Activated T-cell treated with anti-CD3 and anti-CD28 coated beads, Interleukin-2, amount 50 U/mL, for 48 hours (primary cell): ENCODE data around the gene AFF3.

Experiments used
- DNase-seq, 2 experiments: peaks; one replicate each; pipeline ENCODE4 v3.0.0-alpha.2; 2020

AFF3 gene

DNA sequence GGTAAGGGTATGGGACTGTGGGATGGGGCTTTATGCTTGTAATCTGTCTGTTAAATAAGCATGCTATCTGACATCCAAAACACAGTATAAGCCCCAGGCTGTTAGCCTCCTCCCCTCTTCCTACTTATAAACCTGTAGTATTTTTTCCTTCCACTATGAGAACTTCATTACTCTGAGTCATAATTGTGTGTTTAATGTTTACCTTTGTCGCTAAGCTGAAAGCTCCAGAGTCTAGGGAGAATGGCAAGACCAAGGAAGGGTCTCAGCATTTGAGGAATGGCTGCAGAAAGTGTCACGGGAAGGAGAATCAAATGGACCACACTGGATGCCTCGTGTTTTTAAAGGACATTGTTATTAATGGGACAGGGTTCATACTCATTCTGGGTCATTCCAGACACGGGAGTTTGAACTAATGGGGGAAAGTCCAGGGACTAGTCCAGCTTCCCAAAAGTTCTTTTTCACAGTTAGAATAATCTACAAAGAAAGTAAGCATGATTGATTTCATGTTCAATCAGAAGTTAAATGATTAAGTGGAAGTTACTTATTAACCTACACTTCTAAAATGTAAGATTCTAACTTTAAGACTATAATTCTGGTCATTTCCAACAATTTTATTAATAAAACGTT lies 292.2 kb downstream of the AFF3 start:
- DNase-seq: no peak

DNA sequence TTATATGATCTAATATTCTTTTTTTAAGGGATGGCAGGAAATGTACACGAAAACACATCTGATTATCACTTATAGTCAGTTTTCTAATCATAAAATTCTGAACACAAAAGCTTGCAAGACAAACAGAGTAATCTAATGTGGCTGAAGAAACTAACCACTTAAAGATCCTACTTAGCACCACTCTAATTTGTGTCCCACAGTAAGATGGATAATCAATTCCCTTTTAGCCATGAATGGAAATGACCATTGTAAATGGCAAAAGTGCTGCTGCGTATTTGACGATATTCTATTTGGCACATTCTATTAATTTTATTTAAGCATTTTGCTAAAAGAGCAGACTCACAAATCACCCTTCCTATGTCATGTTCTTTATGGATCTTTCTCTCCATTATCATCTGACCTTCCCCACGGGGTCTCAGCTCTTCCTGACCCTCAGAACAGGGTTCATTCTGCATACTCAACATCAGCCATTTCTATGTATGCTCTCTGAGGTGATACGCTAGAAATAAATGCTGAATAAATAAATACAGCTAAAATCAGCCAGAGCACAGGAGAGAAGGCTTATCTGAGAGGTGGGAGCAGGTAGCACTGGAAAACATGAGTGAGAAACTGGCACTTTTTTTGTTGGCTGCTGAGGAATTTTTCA lies 295.8 kb downstream of the AFF3 start:
- no peak for DNase-seq

DNA sequence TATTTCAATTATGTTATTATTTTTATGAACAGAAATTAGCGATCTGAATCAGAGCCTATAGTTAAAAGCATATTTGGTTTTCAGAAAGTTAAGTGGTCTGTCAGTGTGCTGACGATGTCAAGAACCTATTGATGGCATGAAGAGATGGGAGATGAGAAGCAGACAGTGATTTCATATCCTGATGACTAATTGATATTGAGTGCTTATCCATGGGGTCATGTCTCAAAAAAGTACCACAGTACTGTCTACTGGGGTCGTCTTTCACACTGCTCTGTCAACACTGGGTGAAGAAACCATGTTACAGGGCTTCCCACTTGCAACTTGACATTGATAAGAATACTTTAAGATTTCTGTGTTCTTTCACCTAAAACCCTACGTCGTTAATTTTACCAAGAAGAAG lies 297.1 kb downstream of the AFF3 start:
- DNase-seq: no peak

DNA sequence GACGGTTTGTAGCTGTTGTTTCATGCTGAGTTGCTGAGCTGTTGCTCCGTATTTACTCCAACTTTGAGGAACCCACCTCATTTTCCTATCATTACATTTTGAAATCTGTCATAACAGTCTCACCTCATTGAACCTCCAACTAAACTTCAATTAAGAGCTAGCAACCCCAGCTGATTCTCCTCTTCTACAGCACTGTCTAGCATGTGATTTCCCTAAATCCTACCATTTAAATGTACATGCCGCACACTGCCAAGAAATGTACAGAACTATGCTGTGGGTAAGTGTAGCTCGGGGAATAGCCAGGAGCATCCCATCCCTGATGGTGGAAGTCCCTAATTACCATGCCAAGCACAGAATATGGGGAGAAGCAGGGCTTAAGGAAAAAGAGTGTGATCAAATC lies 299.9 kb downstream of the AFF3 start:
- no peak for DNase-seq

DNA sequence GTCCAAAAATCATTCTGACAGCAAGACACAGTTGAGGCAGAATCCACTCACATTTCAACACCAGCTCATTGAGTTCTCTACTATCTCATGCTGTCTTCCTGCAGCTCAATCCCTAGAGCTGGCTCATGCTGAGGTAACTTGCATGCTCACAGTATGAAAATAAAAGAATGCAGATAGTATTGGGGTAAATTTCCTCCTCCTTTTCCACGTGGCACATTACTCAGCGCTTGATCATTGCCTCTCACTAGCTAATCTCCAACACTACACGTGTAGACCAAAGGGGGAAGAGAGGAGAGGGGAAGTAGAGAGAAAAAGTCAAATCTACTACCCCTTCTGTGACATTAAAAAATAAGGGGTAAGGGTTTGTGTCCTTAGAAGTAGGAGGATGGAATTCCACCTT lies 300.6 kb downstream of the AFF3 start:
- DNase-seq: no peak

DNA sequence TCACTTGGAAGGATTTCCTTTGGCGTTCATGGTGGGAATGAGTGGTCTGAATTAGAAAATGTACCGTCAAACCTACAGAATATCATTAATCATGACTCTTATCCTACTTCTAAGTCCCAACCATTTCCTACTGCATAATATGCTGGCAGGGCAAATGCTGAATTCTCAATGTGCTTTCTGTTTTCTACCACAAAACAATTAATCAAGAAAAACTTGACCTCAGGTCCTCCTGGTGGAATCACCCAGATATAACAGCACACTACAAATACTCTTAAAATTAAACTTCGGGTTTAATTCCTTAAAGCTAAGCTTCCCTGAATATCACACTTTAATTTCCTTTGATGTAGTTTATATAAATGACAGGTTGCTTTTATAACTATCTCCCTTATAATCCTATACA lies 301.6 kb downstream of the AFF3 start:
- DNase-seq: no peak

DNA sequence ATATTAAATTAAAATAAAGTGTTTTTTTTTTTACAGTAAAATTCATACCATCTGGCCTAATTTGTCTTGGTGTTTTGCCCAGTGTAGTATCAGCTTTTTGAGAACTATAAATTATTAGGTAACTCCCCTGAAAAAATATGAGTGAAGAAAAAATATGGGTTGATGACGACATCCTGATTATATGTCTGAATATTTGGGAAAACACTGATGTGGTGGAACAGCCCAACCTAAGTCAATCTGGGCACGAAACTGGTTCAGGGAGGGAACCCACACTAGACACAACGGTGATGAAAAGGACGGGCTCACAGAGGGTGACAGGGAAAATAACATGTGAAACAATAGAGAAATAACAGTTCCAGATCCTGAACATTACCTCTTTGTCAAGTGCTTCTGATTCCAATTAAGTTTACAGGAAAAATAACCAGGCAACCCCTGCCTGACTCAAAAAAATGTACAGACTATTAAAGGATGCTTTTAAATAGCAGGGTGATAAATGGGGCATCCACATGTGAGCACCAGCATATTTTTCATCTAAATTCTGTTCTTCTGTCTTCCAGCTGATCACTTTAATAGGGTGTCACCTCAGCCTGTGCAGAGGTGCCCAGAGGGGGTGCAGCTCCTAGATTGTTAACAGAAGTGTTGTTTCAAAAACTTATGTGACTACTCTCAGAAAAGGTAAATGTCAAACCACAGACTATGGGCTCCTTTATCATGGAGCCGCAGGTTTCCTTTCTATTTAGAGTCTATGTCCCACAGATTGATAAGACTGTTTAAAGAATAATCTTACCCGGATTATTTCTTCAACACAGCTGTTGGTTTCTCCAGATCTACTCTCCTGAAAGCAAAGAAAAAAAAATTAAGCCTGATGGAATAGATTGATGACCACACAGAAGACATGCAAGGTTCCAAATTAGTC lies 305.4 kb downstream of the AFF3 start:
- no peak for DNase-seq

DNA sequence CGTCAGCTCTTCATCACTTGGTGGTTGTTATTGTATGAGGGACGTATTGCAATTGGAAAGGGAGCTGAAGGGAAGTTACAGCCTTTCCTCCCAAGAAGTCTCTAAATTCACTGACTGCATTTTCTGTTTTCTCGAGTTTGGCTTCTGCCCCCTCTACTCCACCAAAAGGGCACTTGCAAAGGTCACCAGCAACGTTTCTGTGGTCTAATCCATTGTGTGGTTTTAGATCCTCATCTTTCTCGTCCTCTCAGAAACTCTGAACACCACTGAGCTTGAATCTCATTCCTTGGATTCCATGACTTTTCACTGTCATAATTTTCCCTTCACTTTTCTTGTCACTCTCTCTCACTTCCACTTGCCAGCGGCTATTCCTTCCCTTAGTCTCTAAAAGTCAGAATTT lies 308.0 kb downstream of the AFF3 start:
- no peak for DNase-seq

DNA sequence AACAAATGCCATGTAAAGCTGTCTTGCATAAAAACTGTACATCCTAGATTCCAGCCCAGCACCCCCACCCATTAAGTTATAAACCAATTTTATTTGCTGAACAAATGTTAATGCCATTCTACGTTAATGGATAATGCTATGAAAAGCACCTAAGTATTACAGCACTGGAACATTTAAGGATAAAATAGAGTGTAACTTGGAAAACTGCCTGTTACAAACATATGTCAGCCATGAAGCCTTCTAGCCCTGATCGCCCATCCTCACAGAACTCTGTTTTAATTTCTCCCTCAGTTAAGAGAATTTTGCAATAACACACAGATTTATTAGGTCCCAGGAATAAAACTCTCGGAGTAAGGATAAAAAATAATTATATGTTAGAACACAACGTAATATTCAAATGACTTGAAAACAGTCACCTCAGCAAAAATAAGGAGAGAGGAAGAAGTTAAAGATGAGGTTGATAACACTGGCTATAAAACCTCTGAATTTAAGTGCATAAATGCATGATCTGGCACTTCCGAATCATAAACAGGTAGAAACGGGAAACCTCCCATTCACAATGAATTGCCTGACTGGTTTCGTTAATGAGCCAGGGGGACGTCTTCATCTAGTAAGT lies 308.7 kb downstream of the AFF3 start:
- DNase-seq: no peak

DNA sequence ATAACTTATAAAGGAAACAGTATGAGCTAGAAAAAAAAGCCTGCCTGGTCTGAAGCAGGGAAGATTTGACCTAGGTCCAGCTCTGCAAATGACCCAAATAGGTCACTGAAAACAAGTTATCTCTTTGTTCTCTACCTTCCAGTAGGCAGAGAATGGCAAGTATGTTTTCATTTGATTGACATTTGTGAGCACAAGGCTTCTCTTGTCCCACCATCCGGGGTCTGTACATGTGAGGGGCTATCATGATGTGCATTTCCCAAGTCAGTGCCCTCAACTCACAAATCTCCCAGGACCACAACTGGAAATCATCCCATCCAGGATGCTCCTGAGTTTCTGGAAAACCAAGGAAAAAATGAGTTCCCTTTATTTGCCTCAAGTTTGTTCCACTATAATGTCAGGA lies 309.5 kb downstream of the AFF3 start:
- no peak for DNase-seq

DNA sequence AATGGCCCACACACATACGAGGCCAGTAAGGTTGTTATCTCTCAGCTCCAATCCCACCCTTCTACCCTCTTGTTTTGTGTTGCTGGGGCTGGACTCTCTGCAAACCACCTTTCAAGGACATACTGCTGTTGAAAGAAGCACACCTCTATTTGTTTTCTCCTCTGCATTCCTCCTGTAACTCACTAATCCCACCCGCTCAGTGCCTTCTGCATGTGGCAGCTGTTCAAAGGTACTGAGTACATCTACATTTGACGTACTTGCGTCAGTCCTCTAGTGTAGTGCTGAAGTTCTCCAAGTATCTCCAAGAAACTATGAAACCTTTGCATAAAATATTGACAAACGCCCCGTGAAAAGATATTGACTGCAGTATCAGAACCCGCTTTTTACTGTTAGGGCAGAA lies 310.6 kb downstream of the AFF3 start:
- DNase-seq: no peak

DNA sequence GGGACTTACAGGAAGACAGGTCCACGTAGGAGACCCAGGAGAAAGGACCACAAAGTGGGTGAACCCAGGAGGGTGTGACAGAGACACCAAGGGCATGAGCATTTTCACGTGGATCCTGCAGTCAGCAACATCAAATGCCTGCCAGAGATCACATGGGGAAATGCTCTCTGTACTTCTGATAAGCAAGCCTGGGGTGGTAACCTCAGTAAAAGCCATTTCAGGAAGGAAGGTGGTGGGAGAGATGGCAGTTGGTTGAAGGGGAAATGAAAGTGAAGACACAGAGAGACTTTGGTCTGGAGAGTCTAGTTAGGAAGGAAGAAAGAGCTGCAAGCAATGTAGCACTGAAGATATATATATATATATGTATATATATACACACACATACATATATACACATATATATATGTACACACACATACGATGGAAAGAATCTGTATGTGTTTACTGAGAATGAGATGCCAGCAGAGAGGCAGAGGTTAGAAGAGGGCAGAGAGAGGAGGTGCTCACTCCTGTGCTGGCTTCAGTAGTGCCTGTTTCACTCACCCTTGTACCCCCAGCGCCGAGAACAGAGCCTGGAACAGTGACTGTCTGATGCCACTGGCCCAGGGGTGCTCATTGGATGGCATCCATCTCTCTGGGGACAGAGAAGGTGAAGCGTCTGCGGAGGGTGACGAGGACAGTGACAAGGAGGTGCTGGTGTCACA lies 314.9 kb downstream of the AFF3 start:
- no peak for DNase-seq

DNA sequence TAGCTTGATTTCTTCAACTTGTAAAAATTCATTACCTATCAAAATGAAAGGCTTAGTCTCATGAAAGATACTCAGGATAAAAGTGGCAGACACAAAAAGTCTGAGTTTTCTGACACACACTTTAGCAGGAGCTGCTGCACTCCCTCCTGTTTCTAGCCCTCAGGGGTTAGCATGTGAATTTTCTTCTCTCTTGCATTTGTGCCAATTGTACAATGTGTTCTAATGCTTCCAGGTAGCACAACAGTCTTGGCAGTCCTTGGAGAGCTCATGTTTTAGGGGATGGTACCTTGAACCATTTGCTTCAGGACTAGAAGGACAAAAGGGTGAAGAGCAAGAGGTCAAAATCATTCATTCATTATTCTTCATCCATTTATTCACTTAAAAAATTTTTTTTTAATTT lies 316.8 kb downstream of the AFF3 start:
- no peak for DNase-seq

DNA sequence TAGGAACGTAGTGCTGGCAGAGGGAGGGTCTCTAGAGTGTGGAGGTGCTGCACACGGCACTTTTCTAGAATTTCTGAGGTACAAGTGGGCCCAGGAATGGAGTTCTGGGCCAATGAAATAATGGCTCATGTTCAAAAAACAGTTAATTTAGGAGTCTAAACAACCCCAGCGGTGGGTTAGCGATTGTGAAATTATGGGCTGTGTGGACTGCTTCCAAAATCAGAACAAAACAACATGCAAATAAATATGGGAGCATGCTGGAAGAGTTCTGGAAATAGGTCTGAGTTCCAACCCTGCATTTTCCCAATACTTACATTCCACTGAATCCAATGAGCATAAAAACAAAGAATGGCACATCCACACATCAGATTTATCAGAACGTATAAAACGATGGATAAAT lies 317.6 kb downstream of the AFF3 start:
- DNase-seq: no peak

DNA sequence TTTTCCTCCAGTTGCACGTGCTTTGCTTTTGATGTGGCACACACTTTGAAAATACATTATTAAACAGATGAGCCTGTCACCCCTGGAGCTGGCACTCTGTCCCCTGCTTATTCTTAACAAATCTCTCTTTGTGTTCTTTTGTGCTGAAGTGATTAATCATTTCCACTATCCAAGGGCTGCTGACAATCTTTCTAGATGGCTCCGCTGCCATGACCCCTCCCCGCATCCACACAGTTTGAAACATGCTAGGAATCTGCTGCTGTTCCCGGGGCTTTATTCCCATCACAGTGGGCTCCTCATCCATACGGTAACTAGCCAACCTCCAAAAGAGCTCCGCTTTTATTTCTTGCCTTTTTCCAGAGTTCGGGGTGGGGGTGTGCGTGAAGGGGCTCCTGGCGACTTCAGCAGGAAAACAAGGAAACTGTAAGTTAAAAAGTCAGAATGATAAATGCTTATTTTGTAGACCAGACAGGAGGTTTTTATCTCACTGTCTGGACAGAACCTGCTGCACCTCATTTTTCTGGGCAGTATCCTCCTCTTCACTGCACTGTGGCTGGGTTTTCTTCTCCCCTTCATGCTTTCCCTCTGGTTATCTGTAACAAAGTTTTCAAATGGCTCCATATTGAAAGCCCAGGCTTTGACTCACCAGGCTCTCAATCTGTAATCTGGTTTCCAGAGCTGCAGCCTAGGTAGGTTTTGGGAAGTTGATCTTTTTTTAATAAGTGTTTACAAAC lies 319.7 kb downstream of the AFF3 start:
- no peak for DNase-seq

DNA sequence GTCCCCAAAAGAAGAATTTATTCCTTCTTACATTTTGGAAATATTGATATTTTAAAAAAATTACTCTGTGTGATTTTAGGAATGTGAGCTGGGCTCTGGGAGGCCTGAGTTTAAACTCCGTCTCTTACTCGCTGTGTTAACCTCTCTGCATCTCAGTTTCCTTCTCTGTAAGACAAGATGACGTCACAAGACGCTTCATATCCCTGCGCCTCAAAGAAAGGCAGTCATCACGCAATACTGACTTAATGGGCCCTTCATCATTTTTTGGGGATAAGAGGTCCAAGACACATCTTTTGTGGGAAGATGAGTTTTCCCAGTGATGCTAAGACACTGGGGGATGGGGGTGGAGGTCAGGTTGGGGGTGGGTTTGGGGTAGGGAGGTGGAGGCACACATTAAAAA lies 320.4 kb downstream of the AFF3 start:
- no peak for DNase-seq

DNA sequence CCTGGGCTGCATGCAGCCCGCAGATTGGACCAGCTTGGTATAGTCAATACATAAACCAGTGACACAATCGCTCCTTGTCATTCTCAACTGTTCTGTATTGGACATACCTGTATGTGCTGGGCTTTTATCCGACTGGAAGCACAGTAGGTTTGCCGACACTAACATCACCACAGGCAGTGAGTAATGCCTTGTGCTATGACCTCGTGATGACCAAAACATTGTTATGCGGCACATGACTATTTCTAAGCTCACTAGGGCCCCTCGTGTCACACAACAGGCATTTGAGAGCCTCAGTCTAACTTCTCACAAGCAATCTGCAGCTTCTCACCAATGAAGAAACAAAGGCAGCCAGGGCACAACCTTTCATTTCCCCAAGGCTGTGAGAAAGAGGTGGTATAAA lies 320.8 kb downstream of the AFF3 start:
- no peak for DNase-seq

DNA sequence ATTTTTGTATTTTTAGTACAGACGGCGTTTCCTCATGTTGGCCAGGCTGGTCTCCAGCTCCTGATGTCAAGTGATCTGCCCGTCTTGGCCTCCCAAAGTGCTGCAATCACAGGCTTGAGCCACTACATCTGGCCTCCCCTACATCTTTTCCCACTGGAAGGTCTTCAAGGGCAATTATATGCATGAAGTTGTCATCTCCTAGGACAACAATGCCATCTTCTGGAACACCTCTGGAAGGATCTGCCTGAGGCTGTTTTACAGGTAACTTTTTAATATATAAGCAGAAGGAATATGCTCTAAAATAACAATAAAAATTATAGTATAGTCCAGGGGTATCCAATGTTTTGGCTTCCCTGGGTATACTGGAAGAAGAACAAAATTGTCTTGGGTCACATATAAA lies 321.4 kb downstream of the AFF3 start:
- DNase-seq: no peak

DNA sequence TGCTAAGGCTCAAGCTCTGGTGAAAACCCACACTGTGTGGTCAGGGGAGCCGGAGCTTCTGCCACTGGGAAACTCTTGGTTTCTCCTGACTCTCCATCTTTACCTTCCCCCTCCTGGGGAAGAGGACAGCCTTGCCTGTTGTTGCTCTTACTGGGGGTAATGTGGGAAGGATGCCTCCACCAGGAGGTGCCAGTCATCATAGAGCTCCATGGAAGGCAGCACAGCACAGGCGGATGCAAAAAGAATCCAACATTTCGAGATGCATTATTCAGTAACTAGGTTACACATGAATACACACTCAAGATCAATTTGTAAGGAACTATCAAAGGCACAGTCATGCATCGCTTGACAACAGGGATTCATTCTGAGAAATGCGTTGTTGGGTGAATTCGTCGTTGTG lies 322.6 kb downstream of the AFF3 start:
- no peak for DNase-seq

DNA sequence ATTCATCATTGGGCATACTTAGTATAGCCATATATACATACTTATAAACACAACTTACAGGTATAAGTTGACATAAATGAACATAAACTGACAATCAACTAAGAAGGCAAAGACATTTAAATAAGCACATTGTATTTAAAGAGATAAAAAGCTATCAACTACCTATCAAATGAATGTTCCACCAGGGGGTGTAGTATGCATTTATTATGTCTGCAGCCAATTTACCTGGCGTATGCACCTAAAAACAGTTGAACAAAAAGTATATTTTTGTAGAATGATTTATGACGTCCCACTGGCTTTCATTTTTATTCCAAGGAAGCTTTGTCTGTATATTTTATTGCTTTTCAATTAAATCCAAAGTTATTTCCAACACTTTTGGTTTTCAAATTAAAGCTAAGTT lies 323.5 kb downstream of the AFF3 start:
- no peak for DNase-seq

DNA sequence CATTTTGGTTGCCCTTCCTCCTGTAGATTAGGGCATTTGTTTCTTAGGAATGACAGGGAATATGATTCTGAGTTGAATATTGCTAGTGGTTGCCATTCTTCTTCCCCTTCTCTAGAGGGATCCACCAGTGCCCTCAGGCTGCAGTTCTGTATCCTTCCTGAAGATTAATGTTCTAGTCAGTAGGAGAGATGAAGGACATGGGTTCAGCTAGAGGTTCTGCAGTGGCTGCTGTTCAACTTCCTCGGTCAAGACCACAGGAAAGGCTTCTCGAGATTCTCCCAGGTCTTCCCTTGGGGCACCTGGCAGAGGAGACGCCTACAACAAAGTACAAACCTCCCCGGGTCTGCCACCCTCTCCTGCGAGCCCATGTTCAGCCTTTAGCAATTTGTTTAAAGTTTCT lies 325.5 kb downstream of the AFF3 start:
- no peak for DNase-seq

DNA sequence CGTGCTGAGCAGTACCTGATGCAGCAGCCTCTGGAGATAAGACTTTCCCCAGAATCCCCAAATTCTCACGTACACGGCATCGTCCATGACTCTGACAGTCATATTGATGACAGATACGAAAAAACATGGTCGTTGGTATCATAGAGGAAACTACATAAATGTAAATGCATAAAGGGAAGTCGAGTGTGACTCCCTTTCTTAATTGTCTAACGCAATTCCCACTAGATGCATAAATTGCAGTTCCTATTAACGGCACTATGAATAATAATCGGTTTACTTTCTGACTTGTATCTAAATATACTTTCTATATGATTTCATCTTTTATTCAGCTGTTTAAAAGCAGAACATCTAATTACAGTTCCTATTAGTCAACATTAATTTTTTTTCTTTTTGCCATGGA lies 330.0 kb downstream of the AFF3 start:
- no peak for DNase-seq
